GM12801 (cell line): Measurements from ENCODE around the gene GRAMD2A.

ENCODE experiments used
- TF ChIP-seq, protein P1 (sequence below): IDR thresholded peaks from one replicate; pipeline ENCODE4 v1.5.1; 2011; ENCODE audit warnings: control low read depth; ENCODE audit not compliant: insufficient read length; ENCODE audit errors: extremely low read depth

Gene GRAMD2A

DNA sequence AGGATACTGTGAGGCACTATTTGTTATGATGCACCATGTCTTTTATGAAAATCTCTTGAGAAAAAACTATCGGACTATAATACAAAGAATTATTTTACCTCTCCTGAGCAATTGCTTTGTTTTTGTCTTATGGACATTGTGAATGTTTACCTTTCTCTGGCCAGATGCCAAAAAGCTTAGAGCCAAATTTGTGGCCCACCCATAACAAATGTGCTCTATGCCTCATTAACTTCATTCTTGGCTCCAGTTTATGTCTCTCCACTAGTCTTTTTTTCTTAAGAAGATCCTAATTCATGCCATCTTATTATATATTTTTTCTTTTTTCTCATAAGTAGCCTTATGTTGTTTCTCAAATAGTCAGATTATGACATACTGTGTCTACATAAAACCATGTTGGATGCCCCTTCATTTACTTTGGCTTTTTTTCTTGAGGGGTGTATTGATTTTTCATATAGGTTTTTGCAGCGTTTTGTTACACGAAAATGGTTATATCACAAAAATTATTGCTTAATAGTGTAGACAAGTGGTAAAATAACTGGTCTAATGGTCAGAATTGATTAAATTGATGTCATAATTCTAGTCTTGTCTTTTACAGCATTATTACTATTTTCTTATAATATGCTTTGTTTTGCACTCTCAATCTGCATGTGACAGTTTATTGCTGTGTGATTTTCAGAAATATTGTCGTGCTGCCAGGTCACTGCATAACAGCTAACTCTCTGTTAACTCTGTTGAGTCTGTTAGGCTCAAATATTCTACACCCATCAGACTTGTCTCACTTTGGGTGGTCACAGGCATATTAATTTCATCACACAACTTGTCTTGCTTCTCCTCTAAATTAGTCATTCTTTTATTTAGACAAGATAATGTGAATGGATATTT, 61.2 kb downstream of the GRAMD2A start:
- TF ChIP-seq, protein P1, sequence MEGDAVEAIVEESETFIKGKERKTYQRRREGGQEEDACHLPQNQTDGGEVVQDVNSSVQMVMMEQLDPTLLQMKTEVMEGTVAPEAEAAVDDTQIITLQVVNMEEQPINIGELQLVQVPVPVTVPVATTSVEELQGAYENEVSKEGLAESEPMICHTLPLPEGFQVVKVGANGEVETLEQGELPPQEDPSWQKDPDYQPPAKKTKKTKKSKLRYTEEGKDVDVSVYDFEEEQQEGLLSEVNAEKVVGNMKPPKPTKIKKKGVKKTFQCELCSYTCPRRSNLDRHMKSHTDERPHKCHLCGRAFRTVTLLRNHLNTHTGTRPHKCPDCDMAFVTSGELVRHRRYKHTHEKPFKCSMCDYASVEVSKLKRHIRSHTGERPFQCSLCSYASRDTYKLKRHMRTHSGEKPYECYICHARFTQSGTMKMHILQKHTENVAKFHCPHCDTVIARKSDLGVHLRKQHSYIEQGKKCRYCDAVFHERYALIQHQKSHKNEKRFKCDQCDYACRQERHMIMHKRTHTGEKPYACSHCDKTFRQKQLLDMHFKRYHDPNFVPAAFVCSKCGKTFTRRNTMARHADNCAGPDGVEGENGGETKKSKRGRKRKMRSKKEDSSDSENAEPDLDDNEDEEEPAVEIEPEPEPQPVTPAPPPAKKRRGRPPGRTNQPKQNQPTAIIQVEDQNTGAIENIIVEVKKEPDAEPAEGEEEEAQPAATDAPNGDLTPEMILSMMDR, result no peak

DNA sequence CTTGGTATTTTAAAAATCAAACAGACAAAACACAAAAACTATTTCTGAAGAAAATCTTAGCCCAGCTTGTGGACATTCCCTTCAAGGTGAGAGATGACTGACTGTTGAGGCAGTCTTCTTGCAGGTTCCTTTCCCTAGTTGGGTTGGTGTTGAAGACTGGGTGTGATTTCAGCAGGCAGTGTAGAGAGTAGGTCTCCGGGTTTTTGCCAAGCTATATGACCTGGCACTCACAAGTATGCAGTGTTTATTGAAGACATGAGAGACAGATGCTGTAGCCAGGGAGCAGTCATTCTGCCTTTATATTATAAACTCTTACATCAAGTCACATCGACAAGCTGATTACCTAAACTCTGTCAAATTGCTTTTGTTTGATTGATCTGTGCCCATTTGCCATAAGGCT, 61.9 kb downstream of the GRAMD2A start:
- TF ChIP-seq, protein P1, result no peak

DNA sequence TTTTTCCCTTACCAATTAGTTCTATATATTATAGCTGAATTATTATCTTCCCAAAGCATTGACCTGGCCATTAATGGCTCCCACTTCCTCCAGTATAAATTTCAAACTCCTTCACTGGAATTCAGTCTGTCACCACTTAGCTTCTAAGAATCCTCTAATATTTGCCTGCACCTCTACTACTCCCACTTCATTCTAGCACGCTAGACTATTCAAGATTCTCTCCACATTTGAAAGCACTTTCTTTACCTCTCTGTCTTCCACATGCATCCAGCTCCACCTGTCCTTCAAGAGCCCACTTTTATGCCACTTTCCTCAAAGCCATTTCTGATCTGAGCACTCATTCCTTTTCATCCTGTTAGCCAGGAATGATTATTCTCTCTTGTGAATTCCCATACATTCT, 64.4 kb downstream of the GRAMD2A start:
- TF ChIP-seq, protein P1, result no peak

DNA sequence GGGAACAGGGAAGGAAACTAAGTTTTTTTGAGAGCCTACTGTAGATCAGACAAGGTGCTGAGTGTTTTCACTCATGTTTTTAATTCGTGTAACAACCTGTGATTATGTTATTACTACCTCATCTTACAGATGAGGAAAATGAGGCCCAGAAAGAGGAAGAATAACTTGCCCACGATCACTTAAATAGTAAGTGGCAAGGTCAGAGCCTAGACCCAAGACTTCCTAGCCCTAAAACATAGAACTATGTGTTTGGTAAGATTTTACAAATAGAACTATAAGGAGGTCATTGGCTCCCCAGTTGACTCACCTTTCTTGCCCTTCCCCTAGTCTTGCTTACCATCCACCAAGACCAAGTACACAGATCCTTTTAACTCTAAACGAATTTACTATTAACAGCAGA, 65.7 kb downstream of the GRAMD2A start:
- TF ChIP-seq, protein P1, result no peak

DNA sequence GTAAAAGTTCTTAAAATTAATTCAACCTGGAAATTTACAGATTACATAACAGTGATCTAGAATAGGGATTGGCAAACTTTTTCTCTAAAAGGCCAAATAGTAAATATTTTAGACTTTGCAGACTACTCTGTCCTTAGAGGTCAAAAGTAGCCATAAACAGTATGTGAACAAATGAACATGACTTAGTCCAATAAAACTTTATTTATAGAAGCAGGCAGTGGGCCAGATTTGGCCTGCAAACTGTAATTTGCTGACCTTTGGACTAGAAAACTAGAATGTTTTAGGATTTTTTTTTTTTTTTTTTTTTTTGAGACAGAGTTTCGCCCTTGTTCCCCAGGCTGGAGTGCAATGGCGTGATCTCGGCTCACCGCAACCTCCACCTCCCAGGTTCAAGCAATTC, 67.3 kb downstream of the GRAMD2A start:
- TF ChIP-seq, protein P1, result no peak

DNA sequence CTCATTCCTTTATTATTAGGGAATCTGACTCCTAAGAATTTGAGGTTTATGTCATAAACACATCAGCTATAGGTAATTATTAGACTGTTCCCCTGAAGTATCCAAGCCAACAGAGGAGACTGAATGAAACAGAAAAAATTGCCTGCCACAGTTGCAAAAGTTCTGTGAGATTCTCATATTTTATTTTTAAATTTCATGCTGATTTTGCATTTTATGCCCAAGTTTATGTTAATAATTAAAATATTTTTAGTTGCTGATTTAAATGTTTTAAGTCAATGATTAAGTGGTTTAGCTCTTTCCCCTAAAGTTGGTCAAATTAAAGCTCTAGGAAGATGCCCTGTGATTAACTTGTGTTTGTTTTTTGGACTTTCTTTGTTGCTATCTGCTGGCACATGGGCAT, 69.2 kb downstream of the GRAMD2A start:
- TF ChIP-seq, protein P1, result no peak

DNA sequence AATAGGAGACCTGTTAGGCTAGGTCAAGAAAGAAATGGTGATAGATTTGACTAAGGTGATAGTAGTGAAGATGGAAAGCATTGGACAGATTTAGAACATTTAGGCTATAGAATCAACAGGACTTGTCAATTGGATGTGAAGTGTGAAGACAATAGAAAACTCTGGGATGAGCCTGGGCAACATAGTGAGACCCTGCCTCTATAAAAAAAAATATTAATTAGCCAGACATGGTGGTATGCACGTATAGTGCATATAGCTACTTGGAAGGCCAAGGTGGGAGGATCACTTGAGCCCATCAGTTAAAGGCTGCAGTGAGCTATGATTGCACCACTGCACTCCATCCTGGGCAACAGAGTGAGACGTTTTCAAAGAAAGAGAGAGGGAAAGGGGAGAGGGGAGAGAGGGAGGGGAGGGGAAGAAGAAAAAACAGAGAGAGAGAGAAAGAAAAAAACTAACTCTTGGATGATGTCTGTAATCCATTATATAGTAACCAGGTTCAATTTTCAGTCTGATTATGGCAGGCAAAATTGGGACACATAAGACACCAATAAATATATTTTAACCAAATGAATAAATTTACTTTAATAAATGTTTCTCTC, 69.8 kb downstream of the GRAMD2A start:
- TF ChIP-seq, protein P1, result no peak
